T-helper 2 cell treated with Interferon-gamma antibody and Interleukin-4, amounts not matched to agents 5 μg/mL and 100 μg/mL, for 36 hours (primary cell): ENCODE results near the gene CHD1.
"Not testable (repeated sequence)": the region's sequence is repeated elsewhere in the genome, so short reads cannot be mapped to it uniquely, and the experiment has no call there.

ENCODE experiments used
- DNase-seq: peaks from one replicate; pipeline ENCODE4 v3.0.0; 2021; ENCODE audit warnings: low spot score
- H3K27ac Mint-ChIP-seq: one replicate; pipeline ENCODE4 v1.8.0; 2021; ENCODE audit warnings: mild to moderate bottlenecking, mixed read lengths
- H3K27me3 Mint-ChIP-seq: one replicate; pipeline ENCODE4 v1.8.0; 2021; ENCODE audit warnings: low read depth, mixed read lengths
- H3K36me3 Mint-ChIP-seq: one replicate; pipeline ENCODE4 v1.8.0; 2021; ENCODE audit warnings: low read depth, mixed read lengths
- H3K4me1 Mint-ChIP-seq: one replicate; pipeline ENCODE4 v1.8.0; 2021; ENCODE audit warnings: low read depth, mixed read lengths
- H3K4me3 Mint-ChIP-seq: one replicate; pipeline ENCODE4 v1.8.0; 2022; ENCODE audit warnings: mild to moderate bottlenecking, moderate library complexity, mixed read lengths
- H3K9me3 Mint-ChIP-seq: one replicate; pipeline ENCODE4 v1.8.0; 2021; ENCODE audit warnings: mixed read lengths

The CHD1 gene

GRCh38 chr5:98928873-98929709 lies at the start of gene CHD1:
Gene CHD1 (minus strand): TSS chr5:98929007. CDS start chr5:98926386, 2,621 bp downstream.
- Mint-ChIP-seq H3K36me3 (peaks cover 36% of the 10 kb centered on the region), H3K9me3 (no peaks in the 10 kb centered on the region), H3K4me1 (peaks cover 42% of the 10 kb centered on the region), H3K27me3 (no peaks in the 10 kb centered on the region), H3K4me3 (peak within 1 kb of the TSS; percentile 97), H3K27ac (peak within 1 kb of the TSS; percentile 97)
- peak; percentile 96 for DNase-seq

GRCh38 chr5:98978528-98978927 lies 49.7 kb upstream of the CHD1 start:
- no peak for DNase-seq
- Mint-ChIP-seq H3K9me3 (no peaks in the 10 kb centered on the region), H3K27me3 (peaks cover 12% of the 10 kb centered on the region), H3K4me3 (no peak overlapping the region), H3K27ac (no peak overlapping the region), H3K4me1 (peaks cover 1% of the 10 kb centered on the region), H3K36me3 (no peaks in the 10 kb centered on the region)

- Mint-ChIP-seq H3K27me3 (peaks cover 12% of the 10 kb centered on the region), H3K27ac (no peak overlapping the region), H3K4me1 (peaks cover 1% of the 10 kb centered on the region), H3K36me3 (no peaks in the 10 kb centered on the region), H3K4me3 (no peak overlapping the region), H3K9me3 (no peaks in the 10 kb centered on the region)
- DNase-seq, result no peak
These were observed 48.9 kb upstream of the CHD1 start for GRCh38 chr5:98977723-98978122.

GRCh38 chr5:98975682-98976407 lies 47.0 kb upstream of the CHD1 start:
- Mint-ChIP-seq H3K4me3 (no peak overlapping the region), H3K36me3 (no peaks in the 10 kb centered on the region), H3K27ac (no peak overlapping the region), H3K27me3 (peaks cover 5% of the 10 kb centered on the region), H3K9me3 (no peaks in the 10 kb centered on the region), H3K4me1 (peaks cover 1% of the 10 kb centered on the region)
- no peak for DNase-seq

- H3K9me3 Mint-ChIP-seq, result no peaks in the 10 kb centered on the region
- no peak for DNase-seq
- no peak overlapping the region for H3K4me3 Mint-ChIP-seq
- H3K36me3 Mint-ChIP-seq, result no peaks in the 10 kb centered on the region
- H3K4me1 Mint-ChIP-seq, result peaks cover 1% of the 10 kb centered on the region
- no peak overlapping the region for H3K27ac Mint-ChIP-seq
- peaks cover 2% of the 10 kb centered on the region for H3K27me3 Mint-ChIP-seq
These were observed 46.4 kb upstream of the CHD1 start for GRCh38 chr5:98975223-98975622.

GRCh38 chr5:98969400-98969799 lies 40.6 kb upstream of the CHD1 start:
- H3K9me3 Mint-ChIP-seq, result peaks cover 5% of the 10 kb centered on the region
- H3K36me3 Mint-ChIP-seq, result no peaks in the 10 kb centered on the region
- no peak overlapping the region for H3K27ac Mint-ChIP-seq
- no peak overlapping the region for H3K4me3 Mint-ChIP-seq
- H3K27me3 Mint-ChIP-seq, result peaks cover 10% of the 10 kb centered on the region
- DNase-seq, result no peak
- no peaks in the 10 kb centered on the region for H3K4me1 Mint-ChIP-seq

GRCh38 chr5:98968056-98968564 lies 39.3 kb upstream of the CHD1 start:
- Mint-ChIP-seq H3K27ac (no peak overlapping the region), H3K4me1 (no peaks in the 10 kb centered on the region), H3K27me3 (peaks cover 8% of the 10 kb centered on the region), H3K9me3 (peaks cover 5% of the 10 kb centered on the region), H3K4me3 (no peak overlapping the region), H3K36me3 (no peaks in the 10 kb centered on the region)
- DNase-seq, result no peak

GRCh38 chr5:98965226-98965625 lies 36.4 kb upstream of the CHD1 start:
- H3K9me3 Mint-ChIP-seq, result peaks cover 5% of the 10 kb centered on the region
- DNase-seq, result no peak
- H3K27me3 Mint-ChIP-seq, result peaks cover 8% of the 10 kb centered on the region
- H3K36me3 Mint-ChIP-seq, result no peaks in the 10 kb centered on the region
- no peak overlapping the region for H3K27ac Mint-ChIP-seq
- H3K4me1 Mint-ChIP-seq, result no peaks in the 10 kb centered on the region
- no peak overlapping the region for H3K4me3 Mint-ChIP-seq

- Mint-ChIP-seq H3K4me3 (no peak overlapping the region), H3K9me3 (peaks cover 5% of the 10 kb centered on the region), H3K27me3 (peaks cover 8% of the 10 kb centered on the region), H3K27ac (no peak overlapping the region), H3K36me3 (no peaks in the 10 kb centered on the region), H3K4me1 (no peaks in the 10 kb centered on the region)
- DNase-seq, result no peak
These were observed 35.8 kb upstream of the CHD1 start for GRCh38 chr5:98964621-98965020.

GRCh38 chr5:98963019-98963418 lies 34.2 kb upstream of the CHD1 start:
- no peaks in the 10 kb centered on the region for H3K4me1 Mint-ChIP-seq
- no peak overlapping the region for H3K27ac Mint-ChIP-seq
- peaks cover 8% of the 10 kb centered on the region for H3K27me3 Mint-ChIP-seq
- H3K36me3 Mint-ChIP-seq, result no peaks in the 10 kb centered on the region
- DNase-seq, result no peak
- H3K9me3 Mint-ChIP-seq, result peaks cover 5% of the 10 kb centered on the region
- H3K4me3 Mint-ChIP-seq, result no peak overlapping the region

- H3K27me3 Mint-ChIP-seq, result peaks cover 8% of the 10 kb centered on the region
- H3K4me3 Mint-ChIP-seq, result no peak overlapping the region
- no peaks in the 10 kb centered on the region for H3K36me3 Mint-ChIP-seq
- H3K9me3 Mint-ChIP-seq, result peaks cover 5% of the 10 kb centered on the region
- H3K4me1 Mint-ChIP-seq, result no peaks in the 10 kb centered on the region
- DNase-seq, result no peak
- no peak overlapping the region for H3K27ac Mint-ChIP-seq
These were observed 33.8 kb upstream of the CHD1 start for GRCh38 chr5:98962587-98962986.

- H3K9me3 Mint-ChIP-seq, result peaks cover 5% of the 10 kb centered on the region
- H3K36me3 Mint-ChIP-seq, result no peaks in the 10 kb centered on the region
- no peaks in the 10 kb centered on the region for H3K4me1 Mint-ChIP-seq
- H3K27me3 Mint-ChIP-seq, result peaks cover 6% of the 10 kb centered on the region
- H3K4me3 Mint-ChIP-seq, result no peak overlapping the region
- no peak for DNase-seq
- no peak overlapping the region for H3K27ac Mint-ChIP-seq
These were observed 33.0 kb upstream of the CHD1 start for GRCh38 chr5:98961665-98962344.

- no peak overlapping the region for H3K4me3 Mint-ChIP-seq
- no peaks in the 10 kb centered on the region for H3K9me3 Mint-ChIP-seq
- no peaks in the 10 kb centered on the region for H3K36me3 Mint-ChIP-seq
- DNase-seq, result no peak
- no peak overlapping the region for H3K27ac Mint-ChIP-seq
- no peaks in the 10 kb centered on the region for H3K27me3 Mint-ChIP-seq
- no peaks in the 10 kb centered on the region for H3K4me1 Mint-ChIP-seq
These were observed 28.5 kb upstream of the CHD1 start for GRCh38 chr5:98957307-98957706.

GRCh38 chr5:98955888-98956287 lies 27.1 kb upstream of the CHD1 start:
- H3K27ac Mint-ChIP-seq, H3K4me3 Mint-ChIP-seq, DNase-seq, H3K9me3 Mint-ChIP-seq, H3K36me3 Mint-ChIP-seq, H3K4me1 Mint-ChIP-seq, H3K27me3 Mint-ChIP-seq: not testable (repeated sequence)
